Left ventricle myocardium inferior (tissue), 1 donor: ENCODE data around the gene APLP2. TPM values are rescaled to one million over a fixed set of nuclear protein-coding genes. Genes with fewer than 3 reads are reported as not detected.

Experiments
- DNase-seq: peaks from one replicate; pipeline ENCODE4 v3.0.0-alpha.2; 2020
- H3K27ac ChIP-seq: fragments of 200-600 bp; replicated peaks from 2 replicates; pipeline ENCODE4 v1.8.0; 2021
- H3K27me3 ChIP-seq: fragments of 200-600 bp; 2 replicates; pipeline ENCODE4 v1.8.0; 2021; ENCODE audit warnings: low read depth
- H3K36me3 ChIP-seq: fragments of 200-600 bp; 2 replicates; pipeline ENCODE4 v1.8.0; 2021
- H3K4me1 ChIP-seq: fragments of 200-600 bp; 2 replicates; pipeline ENCODE4 v1.8.0; 2021
- H3K4me3 ChIP-seq: fragments of 200-600 bp; 2 replicates; pipeline ENCODE4 v1.8.0; 2021; ENCODE audit warnings: mild to moderate bottlenecking, moderate library complexity
- H3K9me3 ChIP-seq: fragments of 200-600 bp; replicated peaks from 2 replicates; pipeline ENCODE4 v1.8.0; 2021
- CTCF ChIP-seq: fragments of 200-600 bp; IDR thresholded peaks from 2 replicates; pipeline ENCODE4 v1.8.0; 2021; ENCODE audit warnings: antibody characterized with exemption, mild to moderate bottlenecking, borderline replicate concordance
- intact Hi-C: fragments of 100-400 bp; cut with micrococcal nuclease; formaldehyde crosslinking; loops from one replicate; pipeline ENCODE4 v1.11.0; 2022
- total RNA-seq: library from RNA; stranded (reverse); fragmentation: NEBNext Ultra II Directional; extraction: Animal tissue kit (Norgen Biotek cat#: 25700); gene quantifications from one replicate; pipeline ENCODE4 v1.2.1, GENCODE V29; 2021
- donor health status: DM: no; HTN: yes; CAD: no; lungs with severe emphysema.

APLP2 gene
- total RNA-seq, 1 donor from 2014 or later, result 325 TPM

GRCh38 chr11:130092661-130093060 is 23.0 kb downstream of the APLP2 start:
- DNase-seq, result no peak
- H3K9me3 ChIP-seq, result no peaks in the 10 kb centered on the region
- H3K36me3 ChIP-seq, result no peaks in the 10 kb centered on the region
- intact Hi-C loops, result no loop called here
- no peak for TF ChIP-seq CTCF
- H3K27me3 ChIP-seq, result no peaks in the 10 kb centered on the region
- no peak overlapping the region for H3K27ac ChIP-seq
- H3K4me1 ChIP-seq, result peaks cover 33% of the 10 kb centered on the region
- H3K4me3 ChIP-seq, result no peak overlapping the region

- no peak for TF ChIP-seq CTCF
- Histone ChIP-seq H3K36me3 (no peaks in the 10 kb centered on the region), H3K4me3 (no peak overlapping the region), H3K4me1 (peaks cover 25% of the 10 kb centered on the region), H3K9me3 (no peaks in the 10 kb centered on the region), H3K27me3 (no peaks in the 10 kb centered on the region), H3K27ac (no peak overlapping the region)
- DNase-seq, result no peak
- intact Hi-C loops, result no loop called here
These were observed 24.9 kb downstream of the APLP2 start for GRCh38 chr11:130094614-130095013.

- H3K4me3 ChIP-seq, result no peak overlapping the region
- DNase-seq, result no peak
- no peaks in the 10 kb centered on the region for H3K36me3 ChIP-seq
- intact Hi-C loops, result no loop called here
- H3K4me1 ChIP-seq, result peaks cover 28% of the 10 kb centered on the region
- no peak for TF ChIP-seq CTCF
- H3K27me3 ChIP-seq, result no peaks in the 10 kb centered on the region
- no peak overlapping the region for H3K27ac ChIP-seq
- no peaks in the 10 kb centered on the region for H3K9me3 ChIP-seq
These were observed 25.6 kb downstream of the APLP2 start for GRCh38 chr11:130095326-130095725.

GRCh38 chr11:130096042-130096441 is 26.3 kb downstream of the APLP2 start:
- H3K9me3 ChIP-seq, result no peaks in the 10 kb centered on the region
- peaks cover 32% of the 10 kb centered on the region for H3K4me1 ChIP-seq
- TF ChIP-seq CTCF, result no peak

GRCh38 chr11:130096823-130097222 is 27.1 kb downstream of the APLP2 start:
- H3K4me3 ChIP-seq, result no peak overlapping the region
- no peaks in the 10 kb centered on the region for H3K27me3 ChIP-seq
- no peak for DNase-seq
- no peaks in the 10 kb centered on the region for H3K9me3 ChIP-seq
- intact Hi-C loops, result no loop called here
- no peak for TF ChIP-seq CTCF
- H3K4me1 ChIP-seq, result peaks cover 36% of the 10 kb centered on the region
- H3K27ac ChIP-seq, result no peak overlapping the region
- no peaks in the 10 kb centered on the region for H3K36me3 ChIP-seq

More at GRCh38 chr11:130096042-130096441, 26.3 kb downstream of the APLP2 start:
- no peaks in the 10 kb centered on the region for H3K36me3 ChIP-seq
- no peak overlapping the region for H3K27ac ChIP-seq
- intact Hi-C loops, result no loop called here
- DNase-seq, result no peak
- H3K4me3 ChIP-seq, result no peak overlapping the region
- H3K27me3 ChIP-seq, result no peaks in the 10 kb centered on the region

- no peak for TF ChIP-seq CTCF
- H3K27ac ChIP-seq, result no peak overlapping the region
- peaks cover 40% of the 10 kb centered on the region for H3K4me1 ChIP-seq
- no peaks in the 10 kb centered on the region for H3K27me3 ChIP-seq
- DNase-seq, result no peak
- H3K9me3 ChIP-seq, result no peaks in the 10 kb centered on the region
- H3K36me3 ChIP-seq, result no peaks in the 10 kb centered on the region
- intact Hi-C loops, result no loop called here
- H3K4me3 ChIP-seq, result no peak overlapping the region
These were observed 27.6 kb downstream of the APLP2 start for GRCh38 chr11:130097285-130097684.
